Activated gamma-delta T cell (primary cell): ENCODE data around the gene DUSP14.

Source experiments
- DNase-seq: peaks from one replicate; lab custom pipeline; 2025; lab: John Stamatoyannopoulos, UW

Gene DUSP14

GRCh38 chr17:37562016-37562745 lies 72.5 kb downstream of the DUSP14 start:
- DNase-seq: no peak
